PFSK-1 (cell line): ENCODE measurements around the gene GALNT15.

Source experiments
- POLR2AphosphoS5 ChIP-seq: IDR thresholded peaks from 2 replicates; pipeline ENCODE4 v1.6.1; 2012; ENCODE audit warnings: low read depth, mild to moderate bottlenecking, control low read depth, low read length, moderate library complexity
- REST ChIP-seq, 2 experiments: IDR thresholded peaks; 2 replicates each; pipeline versions ENCODE4 v1.6.1 to v1.8.0; 2011 to 2012; ENCODE audit warnings: low read depth in 2 of 2, low read length in 2 of 2, control low read depth in 1 of 2, inconsistent platforms in 1 of 2, mild to moderate bottlenecking in 1 of 2, moderate library complexity in 1 of 2; ENCODE audit not compliant: insufficient read depth in 1 of 2
- SIN3A ChIP-seq: IDR thresholded peaks from 2 replicates; pipeline ENCODE4 v1.6.1; 2012; ENCODE audit warnings: mild to moderate bottlenecking, low read length, moderate library complexity, borderline replicate concordance; ENCODE audit not compliant: insufficient read depth

GRCh38 chr3:16177382-16177781 is 2.9 kb downstream of the GALNT15 start:
- no peak for TF ChIP-seq POLR2AphosphoS5
- no peak for TF ChIP-seq SIN3A
- TF ChIP-seq REST (IDR thresholded peaks at IDR 0.05; ENCODE audit: insufficient read depth in 1 of 2, low read depth in 2 of 2, low read length in 2 of 2), result no peak
